ENCODE data around the gene UXS1. TPM values are rescaled to one million over a fixed set of nuclear protein-coding genes. Genes with fewer than 3 reads are reported as not detected.

Gene UXS1
- total and polyA plus RNA-seq, 9 of the 15 experiments (the other 6 are each of a cell fraction or from before 2014, with no cell fraction given) = 5.8 to 25.8 (median 15.0) TPM

DNA sequence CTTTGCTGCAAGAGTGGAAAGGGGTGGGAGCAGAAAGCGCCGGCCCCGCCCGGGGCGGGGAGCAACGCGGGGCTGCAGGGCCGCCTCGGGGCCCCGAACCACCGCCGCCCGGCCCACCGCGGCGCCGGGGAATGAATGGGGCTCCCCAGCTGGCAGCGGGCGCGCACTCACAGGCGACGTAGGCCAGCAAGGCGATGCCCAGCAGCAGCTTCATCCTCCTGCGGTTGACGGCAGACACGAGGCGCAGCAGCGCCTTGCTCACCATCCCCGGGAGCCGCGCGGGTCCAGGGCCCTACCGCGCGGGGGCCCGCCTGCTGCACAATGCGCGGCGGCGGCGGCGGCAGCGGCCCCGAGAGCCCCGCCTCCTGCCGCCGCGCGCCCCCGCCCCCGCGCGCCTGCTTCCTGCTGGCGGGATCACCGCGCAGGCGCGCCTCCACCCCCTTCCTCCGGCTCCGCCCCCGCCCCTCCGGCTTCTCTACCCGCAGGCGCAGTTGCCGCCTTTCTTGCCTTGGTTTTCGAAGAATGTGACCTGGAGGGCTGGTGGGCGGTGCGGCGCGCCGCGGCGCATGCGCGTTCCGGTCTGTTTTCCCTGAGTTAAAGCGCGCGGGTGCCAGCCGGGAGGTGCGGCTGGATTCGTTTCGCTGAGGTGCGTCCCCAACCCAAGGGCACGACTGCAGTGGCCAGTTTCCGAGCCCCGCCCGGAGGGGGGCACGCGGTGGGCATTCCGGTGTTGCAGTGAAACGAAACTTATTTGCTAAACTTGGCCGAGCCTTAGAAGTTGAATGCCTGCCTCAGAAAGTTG, at the start of gene UXS1 (continued):
- TF ChIP-seq COPS2 (conservative IDR thresholded peaks at IDR 0.05) = no peak
- TF ChIP-seq MTF1 (CRISPR knock-in tag; IDR thresholded peaks at IDR 0.05; ENCODE audit: borderline replicate concordance) = no peak
- no peak for TF ChIP-seq FIP1L1 (IDR thresholded peaks at IDR 0.05; ENCODE audit: low read depth, low read length, poor library complexity, severe bottlenecking)
- TF ChIP-seq TEAD4 (IDR thresholded peaks at IDR 0.05; ENCODE audit: low read length) = peak; percentile 29; the same call in 1 of the 2 replicates
- TF ChIP-seq TEAD4 (CRISPR knock-in tag; IDR thresholded peaks at IDR 0.05; ENCODE audit: borderline replicate concordance) = no peak
- 0 out of 2 replicates have a peak, but pooled peaks have one; percentile 43 for TF ChIP-seq GATAD2B (IDR thresholded peaks at IDR 0.05; ENCODE audit: borderline replicate concordance)
- TF ChIP-seq RBM14 (IDR thresholded peaks at IDR 0.05; ENCODE audit: borderline replicate concordance, insufficient read depth, low read depth, low read length) = no peak
- TF ChIP-seq, protein P1, sequence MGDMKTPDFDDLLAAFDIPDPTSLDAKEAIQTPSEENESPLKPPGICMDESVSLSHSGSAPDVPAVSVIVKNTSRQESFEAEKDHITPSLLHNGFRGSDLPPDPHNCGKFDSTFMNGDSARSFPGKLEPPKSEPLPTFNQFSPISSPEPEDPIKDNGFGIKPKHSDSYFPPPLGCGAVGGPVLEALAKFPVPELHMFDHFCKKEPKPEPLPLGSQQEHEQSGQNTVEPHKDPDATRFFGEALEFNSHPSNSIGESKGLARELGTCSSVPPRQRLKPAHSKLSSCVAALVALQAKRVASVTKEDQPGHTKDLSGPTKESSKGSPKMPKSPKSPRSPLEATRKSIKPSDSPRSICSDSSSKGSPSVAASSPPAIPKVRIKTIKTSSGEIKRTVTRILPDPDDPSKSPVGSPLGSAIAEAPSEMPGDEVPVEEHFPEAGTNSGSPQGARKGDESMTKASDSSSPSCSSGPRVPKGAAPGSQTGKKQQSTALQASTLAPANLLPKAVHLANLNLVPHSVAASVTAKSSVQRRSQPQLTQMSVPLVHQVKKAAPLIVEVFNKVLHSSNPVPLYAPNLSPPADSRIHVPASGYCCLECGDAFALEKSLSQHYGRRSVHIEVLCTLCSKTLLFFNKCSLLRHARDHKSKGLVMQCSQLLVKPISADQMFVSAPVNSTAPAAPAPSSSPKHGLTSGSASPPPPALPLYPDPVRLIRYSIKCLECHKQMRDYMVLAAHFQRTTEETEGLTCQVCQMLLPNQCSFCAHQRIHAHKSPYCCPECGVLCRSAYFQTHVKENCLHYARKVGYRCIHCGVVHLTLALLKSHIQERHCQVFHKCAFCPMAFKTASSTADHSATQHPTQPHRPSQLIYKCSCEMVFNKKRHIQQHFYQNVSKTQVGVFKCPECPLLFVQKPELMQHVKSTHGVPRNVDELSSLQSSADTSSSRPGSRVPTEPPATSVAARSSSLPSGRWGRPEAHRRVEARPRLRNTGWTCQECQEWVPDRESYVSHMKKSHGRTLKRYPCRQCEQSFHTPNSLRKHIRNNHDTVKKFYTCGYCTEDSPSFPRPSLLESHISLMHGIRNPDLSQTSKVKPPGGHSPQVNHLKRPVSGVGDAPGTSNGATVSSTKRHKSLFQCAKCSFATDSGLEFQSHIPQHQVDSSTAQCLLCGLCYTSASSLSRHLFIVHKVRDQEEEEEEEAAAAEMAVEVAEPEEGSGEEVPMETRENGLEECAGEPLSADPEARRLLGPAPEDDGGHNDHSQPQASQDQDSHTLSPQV (IDR thresholded peaks at IDR 0.05) = 0 out of 2 replicates have a peak, but pooled peaks have one; percentile 15
- TF ChIP-seq, protein P2, sequence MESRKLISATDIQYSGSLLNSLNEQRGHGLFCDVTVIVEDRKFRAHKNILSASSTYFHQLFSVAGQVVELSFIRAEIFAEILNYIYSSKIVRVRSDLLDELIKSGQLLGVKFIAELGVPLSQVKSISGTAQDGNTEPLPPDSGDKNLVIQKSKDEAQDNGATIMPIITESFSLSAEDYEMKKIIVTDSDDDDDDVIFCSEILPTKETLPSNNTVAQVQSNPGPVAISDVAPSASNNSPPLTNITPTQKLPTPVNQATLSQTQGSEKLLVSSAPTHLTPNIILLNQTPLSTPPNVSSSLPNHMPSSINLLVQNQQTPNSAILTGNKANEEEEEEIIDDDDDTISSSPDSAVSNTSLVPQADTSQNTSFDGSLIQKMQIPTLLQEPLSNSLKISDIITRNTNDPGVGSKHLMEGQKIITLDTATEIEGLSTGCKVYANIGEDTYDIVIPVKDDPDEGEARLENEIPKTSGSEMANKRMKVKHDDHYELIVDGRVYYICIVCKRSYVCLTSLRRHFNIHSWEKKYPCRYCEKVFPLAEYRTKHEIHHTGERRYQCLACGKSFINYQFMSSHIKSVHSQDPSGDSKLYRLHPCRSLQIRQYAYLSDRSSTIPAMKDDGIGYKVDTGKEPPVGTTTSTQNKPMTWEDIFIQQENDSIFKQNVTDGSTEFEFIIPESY (CRISPR knock-in tag; IDR thresholded peaks at IDR 0.05) = no peak
- TF ChIP-seq, protein P3, sequence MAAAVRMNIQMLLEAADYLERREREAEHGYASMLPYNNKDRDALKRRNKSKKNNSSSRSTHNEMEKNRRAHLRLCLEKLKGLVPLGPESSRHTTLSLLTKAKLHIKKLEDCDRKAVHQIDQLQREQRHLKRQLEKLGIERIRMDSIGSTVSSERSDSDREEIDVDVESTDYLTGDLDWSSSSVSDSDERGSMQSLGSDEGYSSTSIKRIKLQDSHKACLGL (CRISPR knock-in tag; IDR thresholded peaks at IDR 0.05; ENCODE audit: borderline replicate concordance, poor library complexity, severe bottlenecking) = no peak
- TF ChIP-seq ZNF76 (CRISPR knock-in tag; IDR thresholded peaks at IDR 0.05; ENCODE audit: borderline replicate concordance) = no peak
- TF ChIP-seq, protein P4, sequence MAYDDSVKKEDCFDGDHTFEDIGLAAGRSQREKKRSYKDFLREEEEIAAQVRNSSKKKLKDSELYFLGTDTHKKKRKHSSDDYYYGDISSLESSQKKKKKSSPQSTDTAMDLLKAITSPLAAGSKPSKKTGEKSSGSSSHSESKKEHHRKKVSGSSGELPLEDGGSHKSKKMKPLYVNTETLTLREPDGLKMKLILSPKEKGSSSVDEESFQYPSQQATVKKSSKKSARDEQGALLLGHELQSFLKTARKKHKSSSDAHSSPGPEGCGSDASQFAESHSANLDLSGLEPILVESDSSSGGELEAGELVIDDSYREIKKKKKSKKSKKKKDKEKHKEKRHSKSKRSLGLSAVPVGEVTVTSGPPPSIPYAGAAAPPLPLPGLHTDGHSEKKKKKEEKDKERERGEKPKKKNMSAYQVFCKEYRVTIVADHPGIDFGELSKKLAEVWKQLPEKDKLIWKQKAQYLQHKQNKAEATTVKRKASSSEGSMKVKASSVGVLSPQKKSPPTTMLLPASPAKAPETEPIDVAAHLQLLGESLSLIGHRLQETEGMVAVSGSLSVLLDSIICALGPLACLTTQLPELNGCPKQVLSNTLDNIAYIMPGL (CRISPR knock-in tag; IDR thresholded peaks at IDR 0.05) = no peak
- no peak for TF ChIP-seq NFE2 (IDR thresholded peaks at IDR 0.05; ENCODE audit: low read depth)
- no peak for TF ChIP-seq ZNF232 (CRISPR knock-in tag; IDR thresholded peaks at IDR 0.05)
- TF ChIP-seq, protein P5, sequence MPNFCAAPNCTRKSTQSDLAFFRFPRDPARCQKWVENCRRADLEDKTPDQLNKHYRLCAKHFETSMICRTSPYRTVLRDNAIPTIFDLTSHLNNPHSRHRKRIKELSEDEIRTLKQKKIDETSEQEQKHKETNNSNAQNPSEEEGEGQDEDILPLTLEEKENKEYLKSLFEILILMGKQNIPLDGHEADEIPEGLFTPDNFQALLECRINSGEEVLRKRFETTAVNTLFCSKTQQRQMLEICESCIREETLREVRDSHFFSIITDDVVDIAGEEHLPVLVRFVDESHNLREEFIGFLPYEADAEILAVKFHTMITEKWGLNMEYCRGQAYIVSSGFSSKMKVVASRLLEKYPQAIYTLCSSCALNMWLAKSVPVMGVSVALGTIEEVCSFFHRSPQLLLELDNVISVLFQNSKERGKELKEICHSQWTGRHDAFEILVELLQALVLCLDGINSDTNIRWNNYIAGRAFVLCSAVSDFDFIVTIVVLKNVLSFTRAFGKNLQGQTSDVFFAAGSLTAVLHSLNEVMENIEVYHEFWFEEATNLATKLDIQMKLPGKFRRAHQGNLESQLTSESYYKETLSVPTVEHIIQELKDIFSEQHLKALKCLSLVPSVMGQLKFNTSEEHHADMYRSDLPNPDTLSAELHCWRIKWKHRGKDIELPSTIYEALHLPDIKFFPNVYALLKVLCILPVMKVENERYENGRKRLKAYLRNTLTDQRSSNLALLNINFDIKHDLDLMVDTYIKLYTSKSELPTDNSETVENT (CRISPR knock-in tag; IDR thresholded peaks at IDR 0.05) = peak; percentile 64; the same call in 1 of the 2 replicates

Measured in K562 (cell line).